Activated CD8-positive, alpha-beta T cell treated with anti-CD3 and anti-CD28 coated beads, Interleukin-2, amount 10 ng/mL, durations not matched to agents 7 days and 5 days (primary cell): ENCODE data around the gene NLRP4. TPM values are rescaled to one million over a fixed set of nuclear protein-coding genes. Genes with fewer than 3 reads are reported as not detected.

Source experiments
- total RNA-seq, 2 experiments: library from RNA; stranded (reverse); gene quantifications; one replicate each; pipeline ENCODE4 v1.2.3, GENCODE V29; 2021

The NLRP4 gene
- total RNA-seq, 2 experiments from 2014 or later: not detected

Other genes with a start within 250 kb of the NLRP4 start
- gene FIZ1, start 237.0 kb upstream of the NLRP4 start, total RNA-seq: 10 to 100 TPM; 13.6 to 13.7 TPM
- gene ZNF524, start 236.3 kb upstream of the NLRP4 start, total RNA-seq: 10 to 100 TPM; 21.9 to 25.2 TPM
- gene ZNF865, start 230.9 kb upstream of the NLRP4 start, total RNA-seq: 10 to 100 TPM; 14.8 to 15.8 TPM
- 1 to 10 TPM; 5.2 to 5.3 TPM for gene ZNF784, start 212.0 kb upstream of the NLRP4 start, total RNA-seq
- gene ZNF580, start 195.5 kb upstream of the NLRP4 start, total RNA-seq: 10 to 100 TPM; 30.2 to 32.1 TPM
- 10 to 100 TPM; 22.7 to 24.4 TPM for gene ZNF581, start 192.9 kb upstream of the NLRP4 start, total RNA-seq
- gene CCDC106, start 188.3 kb upstream of the NLRP4 start, total RNA-seq: 1 to 10 TPM; 8.7 to 9.4 TPM
- 100 to 1,000 TPM; 296 to 321 TPM for gene U2AF2, start 181.5 kb upstream of the NLRP4 start, total RNA-seq
- 10 to 100 TPM; 63.6 to 67.0 TPM for gene EPN1, start 161.3 kb upstream of the NLRP4 start, total RNA-seq
- gene NLRP9, start 98.1 kb upstream of the NLRP4 start, total RNA-seq: not detected
- gene RFPL4A, start 77.4 kb upstream of the NLRP4 start, total RNA-seq: not detected
- gene RFPL4AL1, start 67.4 kb upstream of the NLRP4 start, total RNA-seq: not detected
- not detected for gene NLRP11, start 4.5 kb upstream of the NLRP4 start, total RNA-seq
- not detected for gene NLRP13, start 95.8 kb downstream of the NLRP4 start, total RNA-seq
- not detected for gene NLRP8, start 111.3 kb downstream of the NLRP4 start, total RNA-seq
- not detected for gene NLRP5, start 150.2 kb downstream of the NLRP4 start, total RNA-seq